Nasal cavity respiratory epithelium epithelial cell of viscerocranial mucosa (primary cell): ENCODE data around the gene BPI. TPM values are rescaled to one million over a fixed set of nuclear protein-coding genes. Genes with fewer than 3 reads are reported as not detected.

Experiments used
- total RNA-seq: library from RNA; depleted of rRNA; stranded (reverse); fragments of >200 nt; gene quantifications from 2 replicates; pipeline ENCODE4 v1.2.3, GENCODE V29; 2014

The BPI gene
- total RNA-seq: not detected in 2 replicates

DNA sequence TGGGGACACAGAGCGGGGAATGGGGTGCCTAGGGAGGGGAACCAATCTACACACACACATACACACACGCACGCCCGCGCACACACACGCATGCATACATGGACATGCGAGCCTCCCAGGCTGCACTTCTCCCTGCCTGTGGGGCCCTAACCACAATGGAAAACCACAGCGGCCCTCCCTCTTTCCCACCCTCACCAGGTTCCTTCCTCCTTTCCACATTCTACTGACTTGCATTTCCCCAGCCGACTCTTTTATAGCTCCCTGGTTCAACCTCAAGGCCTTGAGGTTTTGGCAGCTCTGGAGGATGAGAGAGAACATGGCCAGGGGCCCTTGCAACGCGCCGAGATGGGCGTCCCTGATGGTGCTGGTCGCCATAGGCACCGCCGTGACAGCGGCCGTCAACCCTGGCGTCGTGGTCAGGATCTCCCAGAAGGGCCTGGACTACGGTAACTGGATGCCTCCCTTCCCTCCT lies at the start of gene BPI:
Gene BPI, plus strand, starts transcription at position 249 of the 472 bp plus-strand sequence. Its CDS starts 68 bp downstream, at position 317.

DNA sequence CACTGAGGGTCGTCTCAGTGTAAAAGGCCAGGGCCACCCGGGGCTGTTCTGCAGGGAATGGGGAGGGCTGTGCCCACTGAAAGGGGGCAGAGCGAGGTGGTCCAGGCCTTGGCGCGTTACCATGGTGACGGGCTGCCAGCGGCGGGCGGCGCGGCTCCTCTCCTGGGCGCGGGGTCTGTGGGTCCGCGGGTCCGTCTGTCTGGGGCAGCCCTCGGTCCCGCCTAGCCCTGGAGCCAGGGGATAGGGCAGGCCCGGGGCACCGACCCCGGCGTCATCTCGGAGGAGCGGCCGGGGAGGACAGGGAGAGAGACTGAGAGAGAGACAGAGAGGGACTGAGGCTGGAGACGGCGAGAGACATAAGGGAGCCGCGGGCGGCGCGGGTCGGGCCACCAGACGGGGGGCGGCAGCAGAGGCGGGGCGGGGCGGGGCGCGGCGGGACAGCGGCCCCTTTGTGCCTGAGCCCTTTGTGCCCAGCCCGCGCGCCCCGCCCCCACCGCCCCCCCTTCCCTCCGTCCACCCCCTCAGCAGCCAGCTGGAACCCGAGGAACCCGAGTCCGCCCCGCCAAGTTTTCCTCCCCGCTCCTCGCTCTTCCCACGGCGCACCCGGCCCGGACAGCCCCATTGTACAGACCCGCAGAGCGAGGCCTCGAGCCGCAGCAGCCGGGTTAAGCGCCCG lies 43.4 kb upstream of the BPI start, which contains the start of gene KIAA1755:
Gene KIAA1755, minus strand, starts transcription at position 358 of the 676 bp plus-strand sequence. Its CDS starts 235 bp downstream, at position 123.

DNA sequence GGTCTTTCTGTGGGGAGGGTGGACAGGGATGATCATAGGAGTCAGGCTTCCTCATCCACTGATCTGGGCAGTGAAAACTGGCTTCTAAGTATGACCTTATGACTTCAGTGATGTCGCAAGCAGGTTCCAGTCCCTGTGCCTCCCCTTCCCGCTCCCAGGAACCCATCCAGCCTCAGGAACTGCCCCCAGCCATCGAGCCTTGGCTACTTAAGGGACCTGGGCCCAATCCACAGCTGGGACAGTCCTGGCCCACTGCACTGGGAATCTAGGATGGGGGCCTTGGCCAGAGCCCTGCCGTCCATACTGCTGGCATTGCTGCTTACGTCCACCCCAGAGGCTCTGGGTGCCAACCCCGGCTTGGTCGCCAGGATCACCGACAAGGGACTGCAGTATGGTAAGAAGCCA lies 42.3 kb downstream of the BPI start, which contains the start of gene LBP:
Gene LBP, plus strand, starts transcription at position 236 of the 405 bp plus-strand sequence. Its CDS starts 35 bp downstream, at position 271.

Other genes starting within 250 kb of the BPI start
- gene TGM2, start 138.9 kb upstream of the BPI start, total RNA-seq: 0.68 and 24.8 TPM in 2 replicates
- not detected in 2 replicates for gene KIAA1755, start 43.4 kb upstream of the BPI start, total RNA-seq
- not detected in 2 replicates for gene LBP, start 42.3 kb downstream of the BPI start, total RNA-seq
- 25.5 and 26.0 TPM in 2 replicates for gene SNHG17, start 131.2 kb downstream of the BPI start, total RNA-seq
- 32.5 and 51.0 TPM in 2 replicates for gene RALGAPB, start 168.7 kb downstream of the BPI start, total RNA-seq